ENCODE results near the gene STXBP1. TPM values are rescaled to one million over a fixed set of nuclear protein-coding genes. Genes with fewer than 3 reads are reported as not detected.
A peak's percentile ranks its signal among the peaks of the same experiment; 100 is the strongest.

Gene STXBP1
- total RNA-seq, 1 experiment from 2014 or later: 40.6 TPM

- H3K4me1 ChIP-seq (ENCODE audit: control insufficient read depth in 1 of 2, insufficient read depth in 2 of 2, low read length in 2 of 2): peaks cover 27 to 51% of the 10 kb centered on the region in 2 experiments
- no peak for ATAC-seq
- ChIA-PET CTCF (interaction anchor here (2.2 kb wide), 1 partner anchor 154 kb away, joined by 6 read pairs; the partner anchor contains the start of gene TOR2A), RAD21 (ENCODE audit: low non-redundant PET in 1 of 2, low total read pairs in 2 of 2, uncharacterized antibody in 2 of 2, unreplicated experiment in 2 of 2) (no interaction called here), POLR2A (no interaction called here)
- H3K27me3 ChIP-seq (ENCODE audit: insufficient read depth, low read length): no peaks in the 10 kb centered on the region
- H3K27ac ChIP-seq (ENCODE audit: low read depth, low read length): no peak overlapping the region
- H3K9me2 ChIP-seq (ENCODE audit: insufficient read depth): no peaks in the 10 kb centered on the region
- H3K9ac ChIP-seq (ENCODE audit: low read length): no peak overlapping the region
- TF ChIP-seq EZH2 (IDR thresholded peaks at IDR 0.05) (no peak), ATF3 (IDR thresholded peaks at IDR 0.05) (no peak), MAX (IDR thresholded peaks at IDR 0.05) (no peak), YY1 (IDR thresholded peaks at IDR 0.05; ENCODE audit: extremely low read depth, insufficient replicate concordance, low read depth, low read length) (no peak), SP1 (IDR thresholded peaks at IDR 0.05; ENCODE audit: low read depth) (no peak), ZFX (IDR thresholded peaks at IDR 0.05) (no peak), JUND (IDR thresholded peaks at IDR 0.05) (no peak), RAD21 (IDR thresholded peaks at IDR 0.05; ENCODE audit: low read depth) (no peak), REST (IDR thresholded peaks at IDR 0.05; ENCODE audit: low read depth) (no peak), CBX3 (IDR thresholded peaks at IDR 0.05; ENCODE audit: low read depth) (no peak), TCF7L2 (IDR thresholded peaks at IDR 0.05; ENCODE audit: borderline replicate concordance, extremely low read depth, insufficient read depth, insufficient read length) (no peak), FOSL1 (IDR thresholded peaks at IDR 0.05; ENCODE audit: low read depth) (no peak), EZH2phosphoT487 (IDR thresholded peaks at IDR 0.05; ENCODE audit: borderline replicate concordance) (no peak), CEBPB (IDR thresholded peaks at IDR 0.05; ENCODE audit: low read depth) (no peak), ZBTB33 (IDR thresholded peaks at IDR 0.05; ENCODE audit: extremely low read depth, insufficient replicate concordance, low read length) (no peak), SIN3A (IDR thresholded peaks at IDR 0.05; ENCODE audit: low read depth) (no peak), ZNF274 (IDR thresholded peaks at IDR 0.05; ENCODE audit: low read depth, low read length) (no peak), ELF1 (IDR thresholded peaks at IDR 0.05; ENCODE audit: borderline replicate concordance, low read depth) (no peak), SRF (IDR thresholded peaks at IDR 0.05; ENCODE audit: low read depth) (no peak)
- no peaks in the 10 kb centered on the region for H3K79me2 ChIP-seq (ENCODE audit: insufficient read depth, low read length)
- H3K36me3 ChIP-seq (ENCODE audit: control insufficient read depth in 1 of 2, insufficient read depth in 2 of 2, low read length in 2 of 2): no peaks in the 10 kb centered on the region
- BruUV-seq (replicated peaks): no TSS peak
- H2AFZ ChIP-seq (ENCODE audit: low read depth, low read length, poor library complexity, severe bottlenecking): no peak overlapping the region
- DNase-seq (ENCODE audit: low read depth, low spot score): no peak
- 0 out of 4 replicates have a peak, but pooled peaks cover 0 to 4% of the 10 kb centered on the region in 2 experiments for H3K9me3 ChIP-seq (ENCODE audit: control insufficient read depth in 1 of 2, insufficient read depth in 1 of 2, low read depth in 1 of 2, low read length in 2 of 2)
- intact Hi-C loops (cut with micrococcal nuclease): no loop called here
- no peaks in the 10 kb centered on the region for H4K20me1 ChIP-seq (ENCODE audit: insufficient read depth)
- H3K4me3 ChIP-seq (replicated peaks in 1 of 2; ENCODE audit: low read depth in 1 of 2, low read length in 2 of 2): no peak overlapping the region
- peak overlapping the region; percentile 77; the same call in 1 of the 2 replicates for H3K4me2 ChIP-seq (ENCODE audit: low read length)
Measured at GRCh38 chr9:127580879-127581475, 31.1 kb upstream of the STXBP1 start.
